WTC11 (cell line): ENCODE data around the gene WSB2. TPM values are rescaled to one million over a fixed set of nuclear protein-coding genes. Genes with fewer than 3 reads are reported as not detected.

Source experiments
- ATAC-seq: fragments of 200-7000 bp; cut with Tn5 transposase; 2 replicates; pipeline ENCODE4 v1.10.0; 2021; ENCODE audit warnings: mild to moderate bottlenecking, moderate library complexity
- CTCF ChIA-PET: fragments of 300-600 bp; sonication (Branson Sonifier 250); formaldehyde crosslinking; loops from one replicate; lab custom pipeline; 2021; ENCODE audit warnings: antibody characterized with exemption; lab: Charles Lee
- POLR2A ChIA-PET: fragments of 350-600 bp; sonication (Branson Sonifier 250); formaldehyde crosslinking; loops from one replicate; lab custom pipeline; 2021; ENCODE audit warnings: antibody characterized with exemption; lab: Charles Lee
- DNase-seq: peaks from one replicate; pipeline ENCODE4 v3.0.0; 2021; ENCODE audit warnings: low spot score
- H3K27ac Mint-ChIP-seq: 2 replicates; pipeline ENCODE4 v1.8.0; 2021; ENCODE audit warnings: mixed read lengths
- H3K27me3 Mint-ChIP-seq: 2 replicates; pipeline ENCODE4 v1.8.0; 2021; ENCODE audit warnings: low read depth, mild to moderate bottlenecking, moderate library complexity, mixed read lengths
- H3K36me3 Mint-ChIP-seq: 2 replicates; pipeline ENCODE4 v1.8.0; 2021; ENCODE audit warnings: mixed read lengths
- H3K4me1 Mint-ChIP-seq: 2 replicates; pipeline ENCODE4 v1.8.0; 2022; ENCODE audit warnings: mixed read lengths
- H3K4me3 Mint-ChIP-seq: 2 replicates; pipeline ENCODE4 v1.8.0; 2021; ENCODE audit warnings: mild to moderate bottlenecking, moderate library complexity, mixed read lengths
- H3K9me3 Mint-ChIP-seq: 2 replicates; pipeline ENCODE4 v1.8.0; 2021; ENCODE audit warnings: mixed read lengths
- ESRRA ChIP-seq: sonication (generic); formaldehyde crosslinking; IDR thresholded peaks from 2 replicates; pipeline ENCODE4 v1.8.1; 2022; ENCODE audit warnings: mild to moderate bottlenecking, missing genetic modification reagents, borderline replicate concordance
- GRHL2 ChIP-seq: fragments of 250-450 bp; sonication (Bioruptor Pico); IDR thresholded peaks from 2 replicates; pipeline ENCODE4 v1.8.0; 2022; ENCODE audit warnings: mild to moderate bottlenecking, moderate library complexity; ENCODE audit not compliant: insufficient replicate concordance, severe bottlenecking
- JAZF1 ChIP-seq: fragments of 250-450 bp; sonication (Bioruptor Pico); IDR thresholded peaks from 2 replicates; pipeline ENCODE4 v1.9.0; 2021; ENCODE audit warnings: moderate library complexity, mild to moderate bottlenecking, inconsistent platforms
- KAT7 ChIP-seq: sonication (generic); formaldehyde crosslinking; IDR thresholded peaks from 2 replicates; pipeline ENCODE4 v1.8.1; 2023; ENCODE audit warnings: missing genetic modification reagents, mild to moderate bottlenecking, borderline replicate concordance
- NFATC4 ChIP-seq: fragments of 250-450 bp; sonication (Bioruptor Pico); IDR thresholded peaks from 2 replicates; pipeline ENCODE4 v1.9.0; 2021; ENCODE audit warnings: mild to moderate bottlenecking
- NFE2L1 ChIP-seq: sonication (generic); formaldehyde crosslinking; IDR thresholded peaks from 2 replicates; pipeline ENCODE4 v1.8.1; 2023; ENCODE audit warnings: missing genetic modification reagents
- NFYB ChIP-seq: sonication (generic); formaldehyde crosslinking; conservative IDR thresholded peaks from 2 replicates; pipeline ENCODE4 v1.8.0; 2022; ENCODE audit warnings: low read depth, missing genetic modification reagents
- NR3C1 ChIP-seq: sonication (generic); formaldehyde crosslinking; conservative IDR thresholded peaks from 2 replicates; pipeline ENCODE4 v1.8.1; 2023; ENCODE audit warnings: low read depth, mild to moderate bottlenecking, missing genetic modification reagents
- PREB ChIP-seq: sonication (generic); formaldehyde crosslinking; IDR thresholded peaks from 2 replicates; pipeline ENCODE4 v1.8.1; 2022; ENCODE audit warnings: mild to moderate bottlenecking, missing genetic modification reagents, moderate library complexity, borderline replicate concordance
- RORB ChIP-seq: fragments of 250-450 bp; sonication (Bioruptor Pico); IDR thresholded peaks from 2 replicates; pipeline ENCODE4 v1.9.0; 2021; ENCODE audit warnings: mild to moderate bottlenecking
- TEAD1 ChIP-seq: sonication (generic); formaldehyde crosslinking; IDR thresholded peaks from 2 replicates; pipeline ENCODE4 v1.8.0; 2022; ENCODE audit warnings: mild to moderate bottlenecking, missing genetic modification reagents
- ZBTB21 ChIP-seq: sonication (generic); formaldehyde crosslinking; IDR thresholded peaks from 2 replicates; pipeline ENCODE4 v1.8.1; 2023; ENCODE audit warnings: mild to moderate bottlenecking, missing genetic modification reagents, borderline replicate concordance
- ZNF121 ChIP-seq: sonication (generic); formaldehyde crosslinking; IDR thresholded peaks from 2 replicates; pipeline ENCODE4 v1.8.0; 2023; ENCODE audit warnings: missing genetic modification reagents
- ZNF416 ChIP-seq: fragments of 250-450 bp; sonication (Bioruptor Pico); IDR thresholded peaks from 2 replicates; pipeline ENCODE4 v1.9.0; 2021; ENCODE audit warnings: mild to moderate bottlenecking, inconsistent platforms
- total RNA-seq: library from RNA; stranded (reverse); gene quantifications from 3 replicates; pipeline ENCODE4 v1.2.3, GENCODE V29; 2021
- TF ChIP-seq, protein P1 (sequence below): fragments of 250-450 bp; sonication (Bioruptor Pico); IDR thresholded peaks from 2 replicates; pipeline ENCODE4 v1.9.0; 2021; ENCODE audit warnings: moderate library complexity, mild to moderate bottlenecking, inconsistent platforms, borderline replicate concordance
- TF ChIP-seq, protein P2 (sequence below): sonication (generic); formaldehyde crosslinking; conservative IDR thresholded peaks from 2 replicates; pipeline ENCODE4 v1.8.1; 2023; ENCODE audit warnings: mild to moderate bottlenecking, low read depth, missing genetic modification reagents, moderate library complexity
- TF ChIP-seq, protein P3 (sequence below): sonication (generic); formaldehyde crosslinking; IDR thresholded peaks from 2 replicates; pipeline ENCODE4 v1.8.1; 2023; ENCODE audit warnings: mild to moderate bottlenecking, missing genetic modification reagents
- TF ChIP-seq, protein P4 (sequence below): sonication (generic); formaldehyde crosslinking; IDR thresholded peaks from 2 replicates; pipeline ENCODE4 v1.8.1; 2022; ENCODE audit warnings: low read depth, missing genetic modification reagents, borderline replicate concordance
- TF ChIP-seq, protein P5 (sequence below): sonication (generic); formaldehyde crosslinking; IDR thresholded peaks from 2 replicates; pipeline ENCODE4 v1.8.1; 2023; ENCODE audit warnings: mild to moderate bottlenecking, missing genetic modification reagents, moderate library complexity

Gene WSB2
- total RNA-seq, 1 experiment from 2014 or later: 74.2 TPM

- Mint-ChIP-seq H3K4me3 (no peak overlapping the region), H3K27me3 (no peaks in the 10 kb centered on the region; the same call in 1 of the 2 replicates), H3K4me1 (no peaks in the 10 kb centered on the region), H3K9me3 (peaks cover 11% of the 10 kb centered on the region), H3K36me3 (no peaks in the 10 kb centered on the region), H3K27ac (no peak overlapping the region)
- no peak for TF ChIP-seq NR3C1 (CRISPR knock-in tag)
- no peak for TF ChIP-seq NFE2L1 (CRISPR knock-in tag)
- no peak for TF ChIP-seq GRHL2
- no peak for TF ChIP-seq TEAD1 (CRISPR knock-in tag)
- no peak for TF ChIP-seq ZNF121 (CRISPR knock-in tag)
- TF ChIP-seq, protein P1, sequence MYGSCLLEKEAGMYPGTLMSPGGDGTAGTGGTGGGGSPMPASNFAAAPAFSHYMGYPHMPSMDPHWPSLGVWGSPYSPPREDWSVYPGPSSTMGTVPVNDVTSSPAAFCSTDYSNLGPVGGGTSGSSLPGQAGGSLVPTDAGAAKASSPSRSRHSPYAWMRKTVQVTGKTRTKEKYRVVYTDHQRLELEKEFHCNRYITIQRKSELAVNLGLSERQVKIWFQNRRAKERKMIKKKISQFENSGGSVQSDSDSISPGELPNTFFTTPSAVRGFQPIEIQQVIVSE (CRISPR knock-in tag): no peak
- no peak for TF ChIP-seq ESRRA
- TF ChIP-seq, protein P2, sequence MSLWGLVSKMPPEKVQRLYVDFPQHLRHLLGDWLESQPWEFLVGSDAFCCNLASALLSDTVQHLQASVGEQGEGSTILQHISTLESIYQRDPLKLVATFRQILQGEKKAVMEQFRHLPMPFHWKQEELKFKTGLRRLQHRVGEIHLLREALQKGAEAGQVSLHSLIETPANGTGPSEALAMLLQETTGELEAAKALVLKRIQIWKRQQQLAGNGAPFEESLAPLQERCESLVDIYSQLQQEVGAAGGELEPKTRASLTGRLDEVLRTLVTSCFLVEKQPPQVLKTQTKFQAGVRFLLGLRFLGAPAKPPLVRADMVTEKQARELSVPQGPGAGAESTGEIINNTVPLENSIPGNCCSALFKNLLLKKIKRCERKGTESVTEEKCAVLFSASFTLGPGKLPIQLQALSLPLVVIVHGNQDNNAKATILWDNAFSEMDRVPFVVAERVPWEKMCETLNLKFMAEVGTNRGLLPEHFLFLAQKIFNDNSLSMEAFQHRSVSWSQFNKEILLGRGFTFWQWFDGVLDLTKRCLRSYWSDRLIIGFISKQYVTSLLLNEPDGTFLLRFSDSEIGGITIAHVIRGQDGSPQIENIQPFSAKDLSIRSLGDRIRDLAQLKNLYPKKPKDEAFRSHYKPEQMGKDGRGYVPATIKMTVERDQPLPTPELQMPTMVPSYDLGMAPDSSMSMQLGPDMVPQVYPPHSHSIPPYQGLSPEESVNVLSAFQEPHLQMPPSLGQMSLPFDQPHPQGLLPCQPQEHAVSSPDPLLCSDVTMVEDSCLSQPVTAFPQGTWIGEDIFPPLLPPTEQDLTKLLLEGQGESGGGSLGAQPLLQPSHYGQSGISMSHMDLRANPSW: no peak
- no peak for TF ChIP-seq NFATC4 (CRISPR knock-in tag)
- TF ChIP-seq KAT7: no peak
- TF ChIP-seq PREB (CRISPR knock-in tag): no peak
- no peak for TF ChIP-seq JAZF1 (CRISPR knock-in tag)
- TF ChIP-seq, protein P3, sequence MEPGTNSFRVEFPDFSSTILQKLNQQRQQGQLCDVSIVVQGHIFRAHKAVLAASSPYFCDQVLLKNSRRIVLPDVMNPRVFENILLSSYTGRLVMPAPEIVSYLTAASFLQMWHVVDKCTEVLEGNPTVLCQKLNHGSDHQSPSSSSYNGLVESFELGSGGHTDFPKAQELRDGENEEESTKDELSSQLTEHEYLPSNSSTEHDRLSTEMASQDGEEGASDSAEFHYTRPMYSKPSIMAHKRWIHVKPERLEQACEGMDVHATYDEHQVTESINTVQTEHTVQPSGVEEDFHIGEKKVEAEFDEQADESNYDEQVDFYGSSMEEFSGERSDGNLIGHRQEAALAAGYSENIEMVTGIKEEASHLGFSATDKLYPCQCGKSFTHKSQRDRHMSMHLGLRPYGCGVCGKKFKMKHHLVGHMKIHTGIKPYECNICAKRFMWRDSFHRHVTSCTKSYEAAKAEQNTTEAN (CRISPR knock-in tag): no peak
- TF ChIP-seq, protein P4, sequence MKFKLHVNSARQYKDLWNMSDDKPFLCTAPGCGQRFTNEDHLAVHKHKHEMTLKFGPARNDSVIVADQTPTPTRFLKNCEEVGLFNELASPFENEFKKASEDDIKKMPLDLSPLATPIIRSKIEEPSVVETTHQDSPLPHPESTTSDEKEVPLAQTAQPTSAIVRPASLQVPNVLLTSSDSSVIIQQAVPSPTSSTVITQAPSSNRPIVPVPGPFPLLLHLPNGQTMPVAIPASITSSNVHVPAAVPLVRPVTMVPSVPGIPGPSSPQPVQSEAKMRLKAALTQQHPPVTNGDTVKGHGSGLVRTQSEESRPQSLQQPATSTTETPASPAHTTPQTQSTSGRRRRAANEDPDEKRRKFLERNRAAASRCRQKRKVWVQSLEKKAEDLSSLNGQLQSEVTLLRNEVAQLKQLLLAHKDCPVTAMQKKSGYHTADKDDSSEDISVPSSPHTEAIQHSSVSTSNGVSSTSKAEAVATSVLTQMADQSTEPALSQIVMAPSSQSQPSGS (CRISPR knock-in tag): no peak
- TF ChIP-seq RORB (CRISPR knock-in tag): no peak
- no peak for TF ChIP-seq ZNF416
- TF ChIP-seq NFYB (CRISPR knock-in tag): no peak
- ATAC-seq: no peak
- CTCF ChIA-PET: interaction anchor here (1.4 to 1.5 kb wide), 2 partner anchors 124 to 141 kb away, joined by 3 to 5 read pairs; no protein-coding TSS in a partner anchor
- POLR2A ChIA-PET: no interaction called here
- DNase-seq: no peak
Measured at GRCh38 chr12:117998719-117999118, 62.3 kb downstream of the WSB2 start.

- Mint-ChIP-seq H3K4me3 (no peak overlapping the region), H3K27me3 (peaks cover 3% of the 10 kb centered on the region; the same call in 1 of the 2 replicates), H3K36me3 (no peaks in the 10 kb centered on the region), H3K4me1 (no peaks in the 10 kb centered on the region), H3K27ac (no peak overlapping the region), H3K9me3 (peaks cover 11% of the 10 kb centered on the region)
- ATAC-seq (no peak), DNase-seq (no peak)
- CTCF ChIA-PET: no interaction called here
- POLR2A ChIA-PET: no interaction called here
- TF ChIP-seq, protein P5, sequence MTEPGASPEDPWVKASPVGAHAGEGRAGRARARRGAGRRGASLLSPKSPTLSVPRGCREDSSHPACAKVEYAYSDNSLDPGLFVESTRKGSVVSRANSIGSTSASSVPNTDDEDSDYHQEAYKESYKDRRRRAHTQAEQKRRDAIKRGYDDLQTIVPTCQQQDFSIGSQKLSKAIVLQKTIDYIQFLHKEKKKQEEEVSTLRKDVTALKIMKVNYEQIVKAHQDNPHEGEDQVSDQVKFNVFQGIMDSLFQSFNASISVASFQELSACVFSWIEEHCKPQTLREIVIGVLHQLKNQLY (CRISPR knock-in tag): no peak
- no peak for TF ChIP-seq ZBTB21 (CRISPR knock-in tag)
Measured at GRCh38 chr12:117994551-117995438, 66.2 kb downstream of the WSB2 start.
